Mucosa of gallbladder (tissue), 1 donor: ENCODE measurements around the gene GALNT9. TPM values are rescaled to one million over a fixed set of nuclear protein-coding genes. Genes with fewer than 3 reads are reported as not detected.
A peak's percentile ranks its signal among the peaks of the same experiment; 100 is the strongest.
"Not testable (repeated sequence)": the region's sequence is repeated elsewhere in the genome, so short reads cannot be mapped to it uniquely, and the experiment has no call there.

ENCODE experiments used
- DNase-seq: peaks from one replicate; pipeline ENCODE4 v3.0.0-alpha.2; 2020; ENCODE audit warnings: low spot score
- total RNA-seq: library from RNA; stranded (reverse); gene quantifications from one replicate; pipeline ENCODE4 v1.2.1, GENCODE V29; 2021
- donor health status: DM: no; HTN: no; CAD: no.

GALNT9 gene
- total RNA-seq: 0.12 TPM

- DNase-seq: no peak
These were observed at the start of gene GALNT9 for GRCh38 chr12:132329036-132329719. Gene GALNT9, minus strand, starts transcription at chr12:132329589. Its CDS starts 386 bp downstream, at chr12:132329203.

DNA sequence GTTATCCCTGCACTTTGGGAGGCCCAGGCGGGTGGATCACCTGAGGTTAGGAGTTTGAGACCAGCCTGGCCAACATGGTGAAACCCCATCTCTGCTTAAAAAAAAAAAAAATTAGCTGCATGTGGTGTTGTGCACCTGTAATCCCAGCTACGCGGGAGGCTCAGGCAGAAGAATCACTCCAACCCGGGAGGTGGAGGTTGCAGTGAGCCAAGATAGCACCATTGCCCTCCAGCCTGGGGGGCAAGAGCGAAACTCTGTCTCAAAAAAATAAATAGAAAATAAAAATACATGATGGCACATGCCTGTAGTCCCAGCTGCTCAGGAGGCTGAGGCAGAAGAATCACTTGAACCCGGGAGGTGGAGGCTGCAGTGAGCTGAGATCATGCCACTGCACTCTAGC is 49.7 kb upstream of the GALNT9 start:
- not testable (repeated sequence) for DNase-seq

- no peak for DNase-seq
These were observed 47.8 kb upstream of the GALNT9 start for GRCh38 chr12:132377147-132377546.

GRCh38 chr12:132376464-132376830 is 47.1 kb upstream of the GALNT9 start:
- DNase-seq: no peak

DNA sequence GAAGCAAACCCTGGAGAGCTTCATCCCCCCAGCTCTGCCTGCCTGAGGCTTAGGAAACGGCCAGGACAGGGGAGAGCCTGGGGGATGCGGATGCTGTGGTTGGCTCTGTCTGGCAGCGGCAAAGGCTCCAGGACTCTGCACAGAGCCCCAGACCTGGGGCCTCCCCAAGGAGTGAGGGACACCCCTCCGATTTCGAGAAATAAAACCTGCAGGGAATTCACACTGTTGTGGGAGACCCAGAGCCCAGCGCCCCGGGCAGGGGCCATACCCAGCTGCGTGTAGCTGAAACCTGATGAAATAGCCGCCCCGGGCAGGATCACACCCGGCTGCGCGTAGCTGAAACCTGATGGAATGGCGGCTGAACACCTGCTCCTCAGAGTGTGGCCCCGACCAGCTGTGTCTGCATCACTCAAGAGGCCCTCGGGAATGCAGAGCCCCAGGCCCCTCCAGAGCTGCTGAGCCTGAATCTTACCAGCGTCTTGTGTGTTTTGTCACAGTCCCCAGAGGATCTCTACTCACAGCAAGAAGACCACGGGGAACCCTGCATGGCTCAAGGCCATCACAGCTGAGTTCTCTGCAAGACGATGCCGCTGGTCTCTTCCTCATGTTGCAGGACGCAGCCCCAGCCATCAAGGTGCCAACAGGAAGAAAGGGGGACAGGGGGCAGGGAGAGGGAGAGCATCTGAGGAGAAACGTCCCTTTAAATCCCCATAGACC is 46.5 kb upstream of the GALNT9 start:
- no peak for DNase-seq

GRCh38 chr12:132374612-132375445 is 45.4 kb upstream of the GALNT9 start:
- DNase-seq: no peak

DNA sequence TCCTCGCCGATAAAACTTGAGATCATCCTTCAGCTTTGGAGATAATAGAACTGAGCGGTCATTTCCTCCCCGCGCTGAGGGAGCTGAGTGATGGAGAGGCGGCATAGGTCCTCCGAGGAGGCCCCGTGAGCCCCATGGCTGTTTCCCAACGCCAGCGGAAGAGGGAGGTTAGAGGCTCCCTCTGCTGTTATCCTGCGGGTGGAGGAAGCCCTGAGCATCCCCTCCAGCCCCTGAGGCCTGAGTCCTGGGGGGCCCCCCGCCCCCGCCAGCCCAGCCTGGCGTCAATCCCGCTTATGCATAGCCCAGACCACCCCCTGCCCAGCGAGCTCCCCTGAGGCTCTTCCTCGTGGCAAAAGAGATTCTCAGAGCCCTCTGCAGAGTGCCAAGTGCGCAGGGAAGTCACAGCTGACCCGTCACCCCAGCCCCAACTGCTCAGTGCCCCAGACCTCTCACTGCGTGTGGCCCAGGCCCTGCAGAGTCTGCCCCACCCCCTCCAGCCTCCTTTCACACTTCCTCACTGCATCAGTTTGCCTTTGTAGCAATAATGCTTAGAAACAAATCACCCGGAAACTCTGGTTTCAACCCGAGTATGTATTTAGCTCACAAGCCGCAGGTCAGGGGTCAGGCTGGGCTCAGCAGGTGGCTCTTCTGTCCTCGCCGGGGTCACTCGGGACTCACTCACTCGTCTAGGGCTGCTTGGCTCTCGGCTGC is 44.7 kb upstream of the GALNT9 start:
- DNase-seq: no peak

DNA sequence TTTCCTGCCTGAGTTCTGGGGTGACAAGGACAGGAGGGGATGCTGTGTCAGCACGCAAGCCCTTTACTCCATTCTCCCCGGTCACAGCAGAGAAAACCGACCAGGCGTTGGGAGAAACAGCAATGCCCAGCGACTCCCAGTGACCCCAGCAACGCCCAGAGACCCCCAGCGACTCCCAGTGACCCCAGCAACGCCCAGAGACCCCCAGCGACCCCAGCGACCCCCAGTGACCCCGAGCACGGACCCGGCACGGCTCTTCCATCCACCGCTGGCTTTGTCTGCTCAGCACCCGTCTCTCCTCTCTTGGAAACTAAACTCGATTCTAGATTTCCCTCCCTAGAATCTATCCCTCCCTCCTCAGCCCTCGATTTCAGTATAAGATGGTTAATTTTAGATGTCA is 38.5 kb upstream of the GALNT9 start:
- DNase-seq: no peak

DNA sequence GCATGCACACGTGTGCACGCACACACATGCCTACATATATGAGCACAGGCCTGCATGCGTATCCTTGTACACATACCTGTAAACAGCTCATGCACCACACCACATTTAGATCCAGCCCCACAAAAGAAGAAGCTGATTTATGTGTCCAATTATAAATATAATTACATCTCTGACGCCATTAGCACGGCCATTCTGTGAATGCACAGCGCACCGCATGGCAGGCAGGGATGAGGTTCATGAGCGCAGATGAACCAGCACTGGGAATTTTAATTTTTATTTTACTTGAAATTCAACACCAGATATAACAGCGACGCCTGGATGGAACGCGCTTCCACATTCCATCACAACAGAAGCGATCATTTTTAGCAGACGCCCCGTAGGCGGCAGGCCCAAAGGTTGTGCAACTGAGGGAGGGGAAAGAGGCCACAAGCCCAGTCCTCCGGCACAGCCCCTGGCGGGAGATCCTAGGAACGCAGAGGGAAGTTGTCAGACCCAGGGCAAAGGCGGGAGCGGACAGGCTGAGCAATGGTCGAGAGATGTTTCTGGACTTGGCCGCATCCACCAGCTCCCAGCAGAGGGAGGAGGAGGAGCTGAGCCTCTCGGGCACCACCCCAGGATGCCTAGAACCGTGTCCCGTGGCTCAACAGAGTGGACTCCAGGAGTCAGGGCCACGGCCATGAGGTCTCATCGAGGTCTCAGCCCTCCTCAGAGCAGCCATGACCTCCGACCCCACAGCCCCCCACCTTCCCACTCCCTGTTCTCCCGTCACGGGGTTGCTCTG is 37.9 kb upstream of the GALNT9 start:
- DNase-seq: peak; percentile 25

DNA sequence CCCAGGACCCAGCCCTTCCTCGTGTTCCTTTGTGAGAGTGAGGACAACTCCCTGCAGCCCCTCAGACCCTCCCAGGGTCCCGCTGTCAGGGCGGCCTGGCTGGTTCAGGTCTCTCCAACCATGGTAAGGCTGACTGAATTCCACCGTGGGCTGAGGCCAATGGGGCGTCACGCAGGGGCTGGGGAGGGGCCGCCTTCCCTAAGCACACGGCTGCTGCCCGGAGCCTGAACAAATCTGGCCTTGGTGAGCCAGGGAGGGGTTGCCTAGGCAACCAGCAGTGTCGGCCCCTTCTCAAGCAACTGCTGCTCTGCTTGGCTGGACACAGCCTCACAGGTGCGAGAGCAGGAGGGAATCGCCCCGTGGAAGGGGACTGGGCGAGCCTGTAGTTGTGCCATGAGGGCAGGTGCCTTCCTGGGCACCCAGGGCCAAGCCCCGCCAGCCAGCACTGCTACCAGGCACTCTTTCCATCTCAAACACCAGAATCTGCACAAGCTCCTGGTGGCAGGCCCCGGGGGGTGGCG is 37.0 kb upstream of the GALNT9 start:
- DNase-seq: no peak

DNA sequence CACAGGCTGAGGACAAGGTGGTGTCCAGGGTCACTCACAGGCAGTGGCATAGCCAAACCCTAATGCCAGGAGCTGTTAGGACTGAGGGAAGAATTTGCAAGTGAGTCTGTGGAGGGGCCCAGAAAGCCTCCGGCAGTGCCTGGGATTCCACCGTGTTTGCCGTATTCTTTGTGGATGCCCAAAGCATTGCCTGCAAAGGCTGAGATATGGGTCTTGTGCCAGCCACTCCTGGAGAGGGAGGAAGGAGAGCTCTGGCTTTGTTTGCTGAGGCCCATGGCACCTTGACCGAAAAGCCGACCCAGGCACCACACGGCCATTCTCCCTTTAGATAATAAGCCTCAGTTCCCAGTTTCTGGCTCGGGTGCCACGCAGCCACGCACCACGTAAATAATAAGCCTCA is 35.8 kb upstream of the GALNT9 start:
- DNase-seq: no peak

DNA sequence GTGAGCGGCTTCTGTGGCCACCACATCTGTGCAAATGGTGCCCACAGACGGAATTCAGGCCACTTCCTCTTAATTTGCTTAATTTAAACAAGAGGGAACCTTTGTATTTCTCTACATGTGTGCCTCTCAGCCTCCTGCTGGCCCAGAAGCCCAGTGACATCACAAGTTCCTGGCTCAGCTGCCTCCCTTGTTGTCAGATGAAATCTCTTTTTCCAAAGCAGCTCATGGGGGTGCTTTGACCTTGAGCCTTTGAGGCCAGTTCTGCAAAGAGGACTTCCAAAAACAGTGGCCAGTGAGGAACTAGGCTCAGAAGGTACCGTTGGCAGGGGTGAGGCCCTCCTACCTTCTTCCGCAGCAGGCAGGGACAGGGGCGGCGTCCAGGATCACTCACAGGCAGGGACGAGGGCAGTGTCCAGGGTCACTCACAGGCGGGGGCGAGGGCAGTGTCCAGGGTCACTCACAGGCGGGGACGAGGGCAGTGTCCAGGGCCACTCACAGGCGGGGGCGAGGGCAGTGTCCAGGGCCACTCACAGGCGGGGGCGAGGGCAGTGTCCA is 35.0 kb upstream of the GALNT9 start:
- DNase-seq: no peak

- no peak for DNase-seq
These were observed 34.4 kb upstream of the GALNT9 start for GRCh38 chr12:132363661-132364347.

DNA sequence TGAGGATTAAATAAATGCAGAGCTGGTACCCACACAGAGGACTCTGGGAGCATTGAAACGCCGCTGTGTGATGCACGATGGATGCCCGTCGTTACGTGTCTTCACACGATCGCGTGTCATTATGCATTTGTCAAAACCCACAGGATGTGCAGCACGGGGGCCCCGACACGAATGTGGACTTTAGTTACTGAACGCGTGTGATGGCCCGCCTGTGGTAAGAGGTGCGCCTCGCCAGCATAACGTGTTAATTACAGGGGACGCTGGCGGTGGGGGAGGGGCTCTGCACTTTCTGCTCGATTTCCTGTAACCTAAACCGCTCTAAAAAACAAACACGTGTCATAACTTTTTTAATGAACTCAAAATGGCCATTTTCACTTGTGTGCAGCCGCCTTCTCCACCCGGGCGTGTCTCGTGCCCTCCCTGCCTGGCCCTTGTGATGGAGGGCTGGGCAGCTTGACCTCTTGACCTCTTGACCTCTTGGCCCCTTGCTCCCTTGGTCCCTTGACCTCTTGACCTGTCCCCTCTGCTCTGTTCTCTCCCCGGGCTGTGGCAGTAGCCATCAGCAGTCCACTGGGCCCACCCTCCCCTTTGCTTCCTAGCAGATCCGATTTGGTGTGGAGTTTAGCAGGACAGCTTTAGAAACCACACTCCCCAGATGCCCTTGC is 33.7 kb upstream of the GALNT9 start:
- no peak for DNase-seq

- DNase-seq: no peak
These were observed 31.8 kb upstream of the GALNT9 start for GRCh38 chr12:132360906-132361777.

- no peak for DNase-seq
These were observed 31.0 kb upstream of the GALNT9 start for GRCh38 chr12:132360410-132360809.

DNA sequence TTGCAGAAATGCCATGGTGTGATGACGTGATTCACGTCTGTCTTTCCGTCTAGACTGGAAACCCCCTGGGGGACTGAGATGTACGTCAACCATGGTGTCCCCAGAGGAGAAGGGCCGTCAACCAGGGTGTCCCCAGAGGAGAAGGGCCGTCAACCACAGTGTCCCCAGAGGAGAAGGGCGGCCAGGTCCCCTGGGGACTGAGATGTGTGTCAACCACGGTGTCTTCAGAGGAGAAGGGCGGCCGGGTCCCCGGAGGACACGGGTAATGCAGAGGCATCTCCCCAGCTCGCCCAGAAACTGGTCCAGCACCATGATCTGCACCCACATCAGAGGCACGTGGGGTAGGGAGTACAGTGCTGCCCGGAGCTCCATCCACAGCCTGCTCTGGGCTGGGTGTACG is 30.6 kb upstream of the GALNT9 start:
- no peak for DNase-seq

DNA sequence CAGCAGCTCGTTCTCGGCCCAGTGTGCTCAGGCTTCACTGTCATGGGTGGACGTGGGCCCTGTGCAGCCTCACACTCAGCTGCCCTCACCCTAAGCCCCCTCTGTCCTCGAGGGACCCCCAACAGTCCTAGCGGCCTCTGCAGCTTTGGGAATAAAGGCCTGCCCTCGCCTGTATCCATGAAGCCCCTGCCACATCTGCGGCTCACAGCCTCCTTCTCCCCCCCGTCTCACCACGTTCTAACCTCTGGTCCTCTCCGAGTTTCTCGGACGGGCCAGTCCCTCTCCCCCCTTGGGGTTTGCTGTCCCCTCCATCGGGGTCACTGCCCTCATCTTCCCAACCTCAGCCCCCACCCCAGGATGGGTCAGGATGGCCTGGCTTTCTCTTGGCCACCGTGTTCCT is 30.2 kb upstream of the GALNT9 start:
- DNase-seq: no peak
